ENCODE measurements around the gene FAM120AOS. TPM values are rescaled to one million over a fixed set of nuclear protein-coding genes. Genes with fewer than 3 reads are reported as not detected.

The FAM120AOS gene
- total RNA-seq, 1 experiment from 2014 or later = 27.8 TPM

- H3K9me3 ChIP-seq (ENCODE audit: insufficient read depth, low read depth) = no peaks in the 10 kb centered on the region
- BruUV-seq (replicated peaks) = no TSS peak
- H4K20me1 ChIP-seq (ENCODE audit: insufficient read depth) = peaks cover 10% of the 10 kb centered on the region; the same call in 1 of the 2 replicates
- no peaks in the 10 kb centered on the region for H3K9me2 ChIP-seq (ENCODE audit: insufficient read depth)
- TF ChIP-seq EZH2 (IDR thresholded peaks at IDR 0.05; ENCODE audit: low read depth) (no peak), CTCF (conservative IDR thresholded peaks at IDR 0.05) (no peak)
- no peak overlapping the region for H3K4me3 ChIP-seq
- POLR2A ChIA-PET (ENCODE audit: unreplicated experiment) = no interaction called here
- no peak for DNase-seq
- H3K27ac ChIP-seq = no peak overlapping the region
- intact Hi-C loops (cut with micrococcal nuclease; ENCODE audit: unreplicated experiment) = no loop called here
- H3K79me2 ChIP-seq (ENCODE audit: low read depth) = peaks cover 42% of the 10 kb centered on the region
- H3K4me2 ChIP-seq = no peak overlapping the region
- CTCF ChIA-PET = no interaction called here
- H3K36me3 ChIP-seq (ENCODE audit: low read depth) = peaks cover 28% of the 10 kb centered on the region
- H3K27me3 ChIP-seq (ENCODE audit: insufficient read depth, low read depth) = no peaks in the 10 kb centered on the region
- H3K4me1 ChIP-seq (replicated peaks; ENCODE audit: insufficient read depth) = no peaks in the 10 kb centered on the region
- no peak overlapping the region for H2AFZ ChIP-seq
- no peaks in the 10 kb centered on the region for H3F3A ChIP-seq (ENCODE audit: insufficient read depth, low read depth)
Observed at GRCh38 chr9:93492327-93492726, 38.9 kb upstream of the FAM120AOS start.

- DNase-seq = no peak
- peaks cover 10% of the 10 kb centered on the region; the same call in 1 of the 2 replicates for H4K20me1 ChIP-seq (ENCODE audit: insufficient read depth)
- H3K4me2 ChIP-seq = no peak overlapping the region
- no peaks in the 10 kb centered on the region for H3K9me2 ChIP-seq (ENCODE audit: insufficient read depth)
- CTCF ChIA-PET = no interaction called here
- H3K27ac ChIP-seq = no peak overlapping the region
- H3K4me1 ChIP-seq (replicated peaks; ENCODE audit: insufficient read depth) = no peaks in the 10 kb centered on the region
- H3K9me3 ChIP-seq (ENCODE audit: insufficient read depth, low read depth) = no peaks in the 10 kb centered on the region
- peaks cover 41% of the 10 kb centered on the region for H3K79me2 ChIP-seq (ENCODE audit: low read depth)
- intact Hi-C loops (cut with micrococcal nuclease; ENCODE audit: unreplicated experiment) = no loop called here
- POLR2A ChIA-PET (ENCODE audit: unreplicated experiment) = no interaction called here
- H3F3A ChIP-seq (ENCODE audit: insufficient read depth, low read depth) = no peaks in the 10 kb centered on the region
- H3K36me3 ChIP-seq (ENCODE audit: low read depth) = peaks cover 23% of the 10 kb centered on the region; the same call in 1 of the 2 replicates
- no peaks in the 10 kb centered on the region for H3K27me3 ChIP-seq (ENCODE audit: insufficient read depth, low read depth)
- no peak overlapping the region for H2AFZ ChIP-seq
- TF ChIP-seq CTCF (conservative IDR thresholded peaks at IDR 0.05) (no peak), EZH2 (IDR thresholded peaks at IDR 0.05; ENCODE audit: low read depth) (no peak)
- no peak overlapping the region for H3K4me3 ChIP-seq
- BruUV-seq (replicated peaks) = no TSS peak
Observed at GRCh38 chr9:93491593-93492232, 38.3 kb upstream of the FAM120AOS start.

GRCh38 chr9:93488244-93488643 is 34.9 kb upstream of the FAM120AOS start:
- Histone ChIP-seq H3K27ac (no peak overlapping the region), H3K4me1 (replicated peaks; ENCODE audit: insufficient read depth) (peaks cover 8% of the 10 kb centered on the region; the same call in 1 of the 2 replicates), H3F3A (ENCODE audit: insufficient read depth, low read depth) (no peaks in the 10 kb centered on the region), H3K36me3 (ENCODE audit: low read depth) (peaks cover 11% of the 10 kb centered on the region), H3K9me3 (ENCODE audit: insufficient read depth, low read depth) (no peaks in the 10 kb centered on the region), H3K27me3 (ENCODE audit: insufficient read depth, low read depth) (no peaks in the 10 kb centered on the region), H3K4me2 (no peak overlapping the region), H2AFZ (no peak overlapping the region), H3K79me2 (ENCODE audit: low read depth) (peaks cover 58% of the 10 kb centered on the region), H3K9me2 (ENCODE audit: insufficient read depth) (no peaks in the 10 kb centered on the region), H3K4me3 (no peak overlapping the region), H4K20me1 (ENCODE audit: insufficient read depth) (peaks cover 4% of the 10 kb centered on the region; the same call in 1 of the 2 replicates)
- TF ChIP-seq CTCF (conservative IDR thresholded peaks at IDR 0.05) = no peak
- TF ChIP-seq EZH2 (IDR thresholded peaks at IDR 0.05; ENCODE audit: low read depth) = no peak
- POLR2A ChIA-PET (ENCODE audit: unreplicated experiment) = no interaction called here
- intact Hi-C loops (cut with micrococcal nuclease; ENCODE audit: unreplicated experiment) = no loop called here
- CTCF ChIA-PET = no interaction called here
- BruUV-seq (replicated peaks) = no TSS peak
- no peak for DNase-seq
